Left lung (tissue), 10 donors: Measurements from ENCODE around the gene ATRN. TPM values are rescaled to one million over a fixed set of nuclear protein-coding genes. Genes with fewer than 3 reads are reported as not detected.

ENCODE experiments used
- ATAC-seq: fragments of 200-7000 bp; cut with Tn5 transposase; one replicate; pipeline ENCODE4 v1.9.1; 2020; ENCODE audit warnings: moderate library complexity
- DNase-seq, 4 donors: peaks; one replicate each; pipeline ENCODE4 v3.0.0-alpha.2; 2013 to 2020
- H3K27ac ChIP-seq, 2 donors: fragments of 200-600 bp; sonication (generic) in 1 of 2; one replicate each; pipeline versions ENCODE4 v1.5.0 to v1.8.0; 2020 to 2021
- H3K27me3 ChIP-seq, 2 donors: fragments of 200-600 bp; sonication (generic) in 1 of 2; one replicate each; pipeline versions ENCODE4 v1.5.0 to v1.8.0; 2020 to 2021
- H3K36me3 ChIP-seq, 2 donors: fragments of 200-600 bp; sonication (generic) in 1 of 2; one replicate each; pipeline versions ENCODE4 v1.5.0 to v1.8.0; 2020 to 2021
- H3K4me1 ChIP-seq, 2 donors: fragments of 200-600 bp; one replicate each; pipeline ENCODE4 v1.8.0; 2021
- H3K4me3 ChIP-seq, 2 donors: fragments of 200-600 bp; sonication (generic) in 1 of 2; one replicate each; pipeline versions ENCODE4 v1.5.0 to v1.8.0; 2020 to 2021; ENCODE audit warnings: mild to moderate bottlenecking in 1 of 2
- H3K9me3 ChIP-seq, 2 donors: fragments of 200-600 bp; sonication (generic) in 1 of 2; one replicate each; pipeline versions ENCODE4 v1.5.0 to v1.8.0; 2020 to 2021
- CTCF ChIP-seq, 2 donors: fragments of 200-600 bp; sonication (generic) in 1 of 2; IDR thresholded peaks; one replicate each; pipeline versions ENCODE4 v1.5.0 to v1.8.0; 2021; ENCODE audit warnings: antibody characterized with exemption in 2 of 2
- intact Hi-C, 2 donors: fragments of 100-400 bp; cut with DNase I; formaldehyde crosslinking; loops; one replicate each; pipeline versions ENCODE4 v1.11.2 to v1.14.2; 2022
- polyA plus RNA-seq, 6 donors: library from polyadenylated mRNA; unstranded; fragments of 120-200 nt; gene quantifications; one replicate each; pipeline ENCODE4 v1.2.1, GENCODE V29; 2013; ENCODE audit not compliant: insufficient read length in 6 of 6
- total RNA-seq, 2 donors: library from RNA; stranded (reverse); fragmentation: NEBNext Ultra II Directional; extraction: Animal tissue kit (Norgen Biotek cat#: 25700); gene quantifications; one replicate each; pipeline ENCODE4 v1.2.1, GENCODE V29; 2021
- donor health status: DM: no; HTN: yes; CAD: no.
- donor health status: DM: no; HTN: no; CAD: no.

ATRN gene
- total and polyA plus RNA-seq, 8 donors: 28.8 to 39.5 (median 35.6) TPM

GRCh38 chr20:3640259-3640658, 169.4 kb downstream of the ATRN start:
- Histone ChIP-seq H3K4me1 (no peaks in the 10 kb centered on the region), H3K36me3 (peaks cover 0 to 41% of the 10 kb centered on the region in 2 donors), H3K27me3 (no peaks in the 10 kb centered on the region), H3K4me3 (no peak overlapping the region), H3K27ac (no peak overlapping the region), H3K9me3 (no peaks in the 10 kb centered on the region)
- no peak for DNase-seq
- intact Hi-C loops: no loop called here
- ATAC-seq: no peak
- no peak for TF ChIP-seq CTCF (IDR thresholded peaks at IDR 0.05)

GRCh38 chr20:3645309-3646066, 174.7 kb downstream of the ATRN start:
- H3K27ac ChIP-seq: no peak overlapping the region
- intact Hi-C loops: no loop called here
- H3K9me3 ChIP-seq: no peaks in the 10 kb centered on the region
- H3K4me1 ChIP-seq: no peaks in the 10 kb centered on the region
- DNase-seq (no peak), ATAC-seq (no peak)
- H3K4me3 ChIP-seq: no peak overlapping the region
- TF ChIP-seq CTCF (IDR thresholded peaks at IDR 0.05): no peak
- H3K36me3 ChIP-seq: peaks cover 0 to 85% of the 10 kb centered on the region in 2 donors
- no peaks in the 10 kb centered on the region for H3K27me3 ChIP-seq

GRCh38 chr20:3646067-3646440, 175.2 kb downstream of the ATRN start:
- no peak for ATAC-seq
- H3K36me3 ChIP-seq: peaks cover 0 to 85% of the 10 kb centered on the region in 2 donors
- intact Hi-C loops: no loop called here

GRCh38 chr20:3646651-3647050, 175.8 kb downstream of the ATRN start:
- H3K27ac ChIP-seq: no peak overlapping the region
- ATAC-seq (no peak), DNase-seq (no peak)
- H3K4me1 ChIP-seq: no peaks in the 10 kb centered on the region
- peaks cover 0 to 84% of the 10 kb centered on the region in 2 donors for H3K36me3 ChIP-seq
- intact Hi-C loops: no loop called here
- H3K4me3 ChIP-seq: no peak overlapping the region
- H3K27me3 ChIP-seq: no peaks in the 10 kb centered on the region
- no peaks in the 10 kb centered on the region for H3K9me3 ChIP-seq
- TF ChIP-seq CTCF (IDR thresholded peaks at IDR 0.05): no peak

More at GRCh38 chr20:3646067-3646440, 175.2 kb downstream of the ATRN start:
- no peak overlapping the region for H3K4me3 ChIP-seq
- H3K9me3 ChIP-seq: no peaks in the 10 kb centered on the region
- no peak for TF ChIP-seq CTCF (IDR thresholded peaks at IDR 0.05)
- no peaks in the 10 kb centered on the region for H3K4me1 ChIP-seq
- no peak for DNase-seq
- H3K27me3 ChIP-seq: no peaks in the 10 kb centered on the region
- H3K27ac ChIP-seq: no peak overlapping the region

GRCh38 chr20:3647473-3647872, 176.7 kb downstream of the ATRN start:
- Histone ChIP-seq H3K4me1 (no peaks in the 10 kb centered on the region), H3K9me3 (no peaks in the 10 kb centered on the region), H3K36me3 (peaks cover 0 to 76% of the 10 kb centered on the region in 2 donors), H3K27me3 (no peaks in the 10 kb centered on the region), H3K27ac (no peak overlapping the region), H3K4me3 (no peak overlapping the region)
- no peak for TF ChIP-seq CTCF (IDR thresholded peaks at IDR 0.05)
- intact Hi-C loops: no loop called here
- ATAC-seq: no peak
- DNase-seq: no peak
